GM23248 (cell line): ENCODE measurements around the gene ATL1.

Experiments used
- EZH2 ChIP-seq: fragments of 200-600 bp; sonication (generic); IDR thresholded peaks from 2 replicates; pipeline ENCODE4 v1.6.1; 2018; ENCODE audit warnings: antibody characterized with exemption, mild to moderate bottlenecking; ENCODE audit not compliant: insufficient read depth, poor library complexity, severe bottlenecking
- EZH2phosphoT487 ChIP-seq: fragments of 200-600 bp; sonication (generic); IDR thresholded peaks from 2 replicates; pipeline ENCODE4 v1.6.1; 2018; ENCODE audit warnings: antibody characterized with exemption, moderate library complexity, mild to moderate bottlenecking, low read depth; ENCODE audit not compliant: insufficient read depth

DNA sequence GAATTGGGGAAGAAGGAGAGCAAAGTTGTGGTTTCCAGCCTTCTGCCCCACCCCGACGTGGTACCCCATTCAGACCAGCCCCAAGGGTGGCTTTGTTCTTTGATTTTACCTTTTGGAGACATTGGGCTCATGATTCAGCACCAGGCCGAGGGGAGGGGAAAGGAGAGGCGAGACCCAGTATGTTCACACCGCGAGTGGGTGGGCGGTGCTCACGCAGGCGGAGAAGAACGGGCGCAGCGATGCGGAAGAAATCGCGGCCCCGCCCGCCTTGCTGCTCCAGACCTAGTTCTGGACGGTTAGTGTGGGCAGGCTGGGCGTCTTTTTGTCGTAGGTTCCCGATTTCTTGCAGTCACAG is 963 bp downstream of the ATL1 start:
- TF ChIP-seq EZH2, result no peak
- no peak for TF ChIP-seq EZH2phosphoT487
